ENCODE data around the gene PREB. TPM values are rescaled to one million over a fixed set of nuclear protein-coding genes. Genes with fewer than 3 reads are reported as not detected.
A peak's percentile ranks its signal among the peaks of the same experiment; 100 is the strongest.

The PREB gene
- total RNA-seq, 2 experiments from 2014 or later: 96.8 to 113 TPM

DNA sequence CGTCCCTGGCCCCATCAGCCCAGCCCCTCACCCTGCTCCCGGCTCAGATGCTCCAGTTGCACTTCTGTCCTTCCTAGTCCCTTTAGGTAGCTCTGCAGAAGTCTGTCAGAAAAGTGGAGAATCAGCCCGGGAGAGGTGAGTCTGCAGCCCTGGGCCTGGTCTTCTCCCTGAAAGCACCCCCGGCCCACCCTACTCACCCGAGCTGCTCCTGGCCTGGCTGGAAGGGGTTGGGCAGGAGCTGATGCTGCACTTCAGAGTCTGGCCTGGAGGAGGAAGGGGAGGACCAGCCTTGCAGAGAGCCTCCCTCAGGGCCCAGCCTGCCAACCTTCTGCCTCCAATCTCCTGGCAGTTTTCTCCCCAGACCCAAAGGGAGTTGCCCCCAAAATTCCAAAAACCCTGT, 32.1 kb downstream of the PREB start:
- Histone ChIP-seq H3K36me3 (ENCODE audit: insufficient read depth, low read length) (no peaks in the 10 kb centered on the region), H3K9me3 (ENCODE audit: low read length) (no peaks in the 10 kb centered on the region), H2AFZ (ENCODE audit: low read length) (no peak overlapping the region), H3K4me3 (ENCODE audit: low read depth, low read length, poor library complexity, severe bottlenecking) (no peak overlapping the region), H4K20me1 (ENCODE audit: insufficient read depth, low read length) (no peaks in the 10 kb centered on the region), H3K4me2 (ENCODE audit: low read length) (no peak overlapping the region), H3K9me2 (ENCODE audit: insufficient read depth, low read length) (no peaks in the 10 kb centered on the region), H3K4me1 (ENCODE audit: insufficient read depth, low read length, poor library complexity, severe bottlenecking) (peaks cover 10% of the 10 kb centered on the region), H3K79me2 (ENCODE audit: insufficient read depth, low read depth, low read length) (no peaks in the 10 kb centered on the region), H3K27ac (ENCODE audit: low read depth, low read length, poor library complexity, severe bottlenecking) (no peak overlapping the region)
- TF ChIP-seq CTCF (conservative IDR thresholded peaks at IDR 0.05; ENCODE audit: low read length) (no peak), EZH2phosphoT487 (IDR thresholded peaks at IDR 0.05; ENCODE audit: borderline replicate concordance, low read depth, low read length) (no peak)
- intact Hi-C loops (cut with micrococcal nuclease; ENCODE audit: unreplicated experiment): no loop called here
- POLR2A ChIA-PET: interaction anchor here (0.6 kb wide), 1 partner anchor 298 kb away, joined by 4 read pairs; no protein-coding TSS in a partner anchor
- BruUV-seq (replicated peaks): no TSS peak
- CTCF ChIA-PET (ENCODE audit: unreplicated experiment): interaction anchor here (1.2 kb wide), 1 partner anchor 68 kb away, joined by 3 read pairs; no protein-coding TSS in a partner anchor
- no peak for DNase-seq (ENCODE audit: low spot score)

GRCh38 chr2:27100036-27100435, 34.4 kb downstream of the PREB start:
- DNase-seq (ENCODE audit: low spot score): no peak
- Histone ChIP-seq H3K4me2 (ENCODE audit: low read length) (no peak overlapping the region), H3K9me3 (ENCODE audit: low read length) (no peaks in the 10 kb centered on the region), H3K36me3 (ENCODE audit: insufficient read depth, low read length) (no peaks in the 10 kb centered on the region), H3K4me3 (ENCODE audit: low read depth, low read length, poor library complexity, severe bottlenecking) (no peak overlapping the region), H3K79me2 (ENCODE audit: insufficient read depth, low read depth, low read length) (no peaks in the 10 kb centered on the region), H3K9me2 (ENCODE audit: insufficient read depth, low read length) (no peaks in the 10 kb centered on the region), H2AFZ (ENCODE audit: low read length) (no peak overlapping the region), H4K20me1 (ENCODE audit: insufficient read depth, low read length) (no peaks in the 10 kb centered on the region), H3K4me1 (ENCODE audit: insufficient read depth, low read length, poor library complexity, severe bottlenecking) (peaks cover 14% of the 10 kb centered on the region), H3K27ac (ENCODE audit: low read depth, low read length, poor library complexity, severe bottlenecking) (no peak overlapping the region)
- ChIA-PET POLR2A (no interaction called here), CTCF (ENCODE audit: unreplicated experiment) (interaction anchor here (1.1 to 1.2 kb wide), 3 partner anchors 33 to 179 kb away, joined by 3 to 6 read pairs (median 3); no protein-coding TSS in a partner anchor)
- intact Hi-C loops (cut with micrococcal nuclease; ENCODE audit: unreplicated experiment): no loop called here
- TF ChIP-seq CTCF (conservative IDR thresholded peaks at IDR 0.05; ENCODE audit: low read length) (peak; percentile 37; the same call in 1 of the 2 replicates), EZH2phosphoT487 (IDR thresholded peaks at IDR 0.05; ENCODE audit: borderline replicate concordance, low read depth, low read length) (no peak)
- no TSS peak for BruUV-seq (replicated peaks)

- TSS peak; percentile 48 for BruUV-seq (replicated peaks)
- intact Hi-C loops (cut with micrococcal nuclease; ENCODE audit: unreplicated experiment): no loop called here
- POLR2A ChIA-PET: interaction anchor here (0.6 kb wide), 2 partner anchors 83 to 177 kb away, joined by 3 to 5 read pairs; no protein-coding TSS in a partner anchor
These were observed 35.0 kb downstream of the PREB start for GRCh38 chr2:27099334-27099955.

More at GRCh38 chr2:27099334-27099955, 35.0 kb downstream of the PREB start:
- no peak overlapping the region for H3K4me2 ChIP-seq (ENCODE audit: low read length)
- H2AFZ ChIP-seq (ENCODE audit: low read length): no peak overlapping the region
- H4K20me1 ChIP-seq (ENCODE audit: insufficient read depth, low read length): no peaks in the 10 kb centered on the region
- H3K36me3 ChIP-seq (ENCODE audit: insufficient read depth, low read length): no peaks in the 10 kb centered on the region
- no peak overlapping the region for H3K4me3 ChIP-seq (ENCODE audit: low read depth, low read length, poor library complexity, severe bottlenecking)
- H3K27ac ChIP-seq (ENCODE audit: low read depth, low read length, poor library complexity, severe bottlenecking): no peak overlapping the region
- peaks cover 14% of the 10 kb centered on the region for H3K4me1 ChIP-seq (ENCODE audit: insufficient read depth, low read length, poor library complexity, severe bottlenecking)
- CTCF ChIA-PET (ENCODE audit: unreplicated experiment): interaction anchor here (0.8 to 1.2 kb wide), 4 partner anchors 34 to 200 kb away, joined by 3 to 6 read pairs (median 4); no protein-coding TSS in a partner anchor
- DNase-seq (ENCODE audit: low spot score): no peak
- H3K79me2 ChIP-seq (ENCODE audit: insufficient read depth, low read depth, low read length): no peaks in the 10 kb centered on the region
- TF ChIP-seq EZH2phosphoT487 (IDR thresholded peaks at IDR 0.05; ENCODE audit: borderline replicate concordance, low read depth, low read length) (no peak), CTCF (conservative IDR thresholded peaks at IDR 0.05; ENCODE audit: low read length) (no peak)
- no peaks in the 10 kb centered on the region for H3K9me3 ChIP-seq (ENCODE audit: low read length)
- H3K9me2 ChIP-seq (ENCODE audit: insufficient read depth, low read length): no peaks in the 10 kb centered on the region
